SK-N-SH (cell line): Measurements from ENCODE around the gene TNS4. TPM values are rescaled to one million over a fixed set of nuclear protein-coding genes. Genes with fewer than 3 reads are reported as not detected.
A peak's percentile ranks its signal among the peaks of the same experiment; 100 is the strongest.

Experiments used
- CTCF ChIA-PET: fragments of 300-600, 350-600 bp; formaldehyde crosslinking; extraction: SDS; loops from one replicate; lab custom pipeline; 2021; lab: Yijun Ruan, JAX
- POLR2A ChIA-PET: fragments of 350-600 bp; sonication (Branson Sonifier 250); formaldehyde crosslinking; extraction: SDS; loops from one replicate; lab custom pipeline; 2020; ENCODE audit warnings: antibody characterized with exemption, inconsistent platforms; lab: Yijun Ruan, JAX
- DNase-seq: peaks from one replicate; pipeline ENCODE4 v3.0.0; 2012
- H2AFZ ChIP-seq: fragments of 200-600 bp; sonication (generic); 2 replicates; pipeline ENCODE4 v1.8.1; 2016; ENCODE audit warnings: antibody characterized with exemption, mild to moderate bottlenecking, low read depth
- H3F3A ChIP-seq: fragments of 200-600 bp; sonication (generic); replicated peaks from 2 replicates; pipeline ENCODE3; 2016; ENCODE audit warnings: antibody characterized with exemption, mild to moderate bottlenecking; ENCODE audit not compliant: insufficient read depth
- H3K27ac ChIP-seq, 2 experiments: fragments of 200-500 bp in 1 of 2; fragments of 200-600 bp in 1 of 2; sonication (Bioruptor generic) in 1 of 2; sonication (generic), shearing (Covaris generic) in 1 of 2; 2 replicates each; pipeline versions ENCODE4 v1.5.1 to v1.6.1; 2014 to 2016; ENCODE audit warnings: low read depth in 2 of 2, inconsistent platforms in 1 of 2, low read length in 1 of 2, mild to moderate bottlenecking in 1 of 2, mixed read lengths in 1 of 2
- H3K27me3 ChIP-seq: fragments of 200-600 bp; sonication (generic), shearing (Covaris generic); 2 replicates; pipeline ENCODE4 v1.6.1; 2016; ENCODE audit warnings: mixed run types; ENCODE audit not compliant: insufficient read depth
- H3K36me3 ChIP-seq, 2 experiments: fragments of 200-500 bp in 1 of 2; fragments of 200-600 bp in 1 of 2; sonication (Bioruptor generic) in 1 of 2; sonication (generic) in 1 of 2; replicated peaks in 1 of 2; 2 replicates each; pipeline versions ENCODE3 to v1.5.1; 2014 to 2016; ENCODE audit warnings: low read length in 1 of 2, mild to moderate bottlenecking in 1 of 2; ENCODE audit not compliant: insufficient read depth in 2 of 2, control insufficient read depth in 1 of 2
- H3K4me1 ChIP-seq, 2 experiments: fragments of 200-500 bp in 1 of 2; fragments of 200-600 bp in 1 of 2; sonication (Bioruptor generic) in 1 of 2; sonication (generic), shearing (Covaris generic) in 1 of 2; 2 replicates each; pipeline versions ENCODE4 v1.5.1 to v1.6.1; 2014 to 2016; ENCODE audit warnings: low read depth in 1 of 2, low read length in 1 of 2, mixed run types in 1 of 2; ENCODE audit not compliant: insufficient read depth in 2 of 2, control insufficient read depth in 1 of 2
- H3K4me2 ChIP-seq: fragments of 200-600 bp; sonication (generic), shearing (Covaris generic); 2 replicates; pipeline ENCODE4 v1.6.1; 2017; ENCODE audit warnings: mixed run types
- H3K4me3 ChIP-seq, 2 experiments: fragments of 200-500 bp in 1 of 2; fragments of 200-600 bp in 1 of 2; sonication (Bioruptor generic) in 1 of 2; sonication (generic), shearing (Covaris generic) in 1 of 2; 2 replicates each; pipeline versions ENCODE4 v1.5.1 to v1.8.1; 2014 to 2016; ENCODE audit warnings: low read depth in 2 of 2, inconsistent platforms in 1 of 2, low read length in 1 of 2, mild to moderate bottlenecking in 1 of 2, mixed read lengths in 1 of 2, moderate library complexity in 1 of 2
- H3K79me2 ChIP-seq: fragments of 200-600 bp; sonication (generic); 2 replicates; pipeline ENCODE4 v1.8.1; 2017; ENCODE audit warnings: mild to moderate bottlenecking; ENCODE audit not compliant: insufficient read depth
- H3K9ac ChIP-seq: fragments of 200-600 bp; sonication (generic); 2 replicates; pipeline ENCODE4 v1.6.1; 2017; ENCODE audit warnings: mixed run types
- H3K9me2 ChIP-seq: fragments of 200-600 bp; sonication (generic); 2 replicates; pipeline ENCODE4 v1.6.1; 2017; ENCODE audit warnings: mixed run types
- H3K9me3 ChIP-seq: fragments of 200-600 bp; sonication (generic); 2 replicates; pipeline ENCODE4 v1.6.1; 2017; ENCODE audit warnings: mixed run types, mild to moderate bottlenecking, moderate library complexity
- H4K20me1 ChIP-seq: fragments of 200-600 bp; sonication (generic); 2 replicates; pipeline ENCODE4 v1.6.1; 2017; ENCODE audit warnings: mild to moderate bottlenecking, mixed run types; ENCODE audit not compliant: insufficient read depth
- CHD2 ChIP-seq: fragments of 150-350 bp; IDR thresholded peaks from 2 replicates; pipeline ENCODE4 v1.6.1; 2018; ENCODE audit warnings: low read length; ENCODE audit not compliant: partially characterized antibody
- ELF1 ChIP-seq: IDR thresholded peaks from 2 replicates; pipeline ENCODE4 v1.4.0; 2012
- EZH2phosphoT487 ChIP-seq: fragments of 200-600 bp; sonication (generic); IDR thresholded peaks from 2 replicates; pipeline ENCODE4 v1.6.1; 2017; ENCODE audit warnings: low read depth, mixed run types, mild to moderate bottlenecking, antibody characterized with exemption, moderate library complexity, borderline replicate concordance
- FOXJ3 ChIP-seq: sonication (generic); formaldehyde crosslinking; IDR thresholded peaks from 2 replicates; pipeline ENCODE4 v1.5.1; 2020; ENCODE audit warnings: mild to moderate bottlenecking, missing genetic modification reagents
- JUND ChIP-seq: IDR thresholded peaks from 2 replicates; pipeline ENCODE4 v1.4.0; 2012
- MXI1 ChIP-seq: IDR thresholded peaks from 2 replicates; pipeline ENCODE4 v1.6.1; 2012; ENCODE audit warnings: mild to moderate bottlenecking, low read depth, low read length, improper control_type of control experiment
- NFIC ChIP-seq: IDR thresholded peaks from 2 replicates; pipeline ENCODE4 v1.4.0; 2012; ENCODE audit warnings: borderline replicate concordance
- NRF1 ChIP-seq: IDR thresholded peaks from 2 replicates; pipeline ENCODE4 v1.6.1; 2012; ENCODE audit warnings: low read depth, mild to moderate bottlenecking, low read length
- POLR2AphosphoS5 ChIP-seq: IDR thresholded peaks from 2 replicates; pipeline ENCODE4 v1.6.1; 2012; ENCODE audit warnings: low read depth, low read length
- RCOR1 ChIP-seq: fragments of 150-350 bp; IDR thresholded peaks from 2 replicates; pipeline ENCODE4 v1.6.1; 2017; ENCODE audit warnings: antibody characterized with exemption, low read length
- RFX5 ChIP-seq: IDR thresholded peaks from 2 replicates; pipeline ENCODE4 v1.6.1; 2012; ENCODE audit warnings: mild to moderate bottlenecking, improper control_type of control experiment, low read length
- SMC3 ChIP-seq: IDR thresholded peaks from 2 replicates; pipeline ENCODE4 v1.6.1; 2012; ENCODE audit warnings: low read depth, low read length, improper control_type of control experiment
- TCF12 ChIP-seq: IDR thresholded peaks from 2 replicates; pipeline ENCODE4 v1.4.0; 2012
- TEAD4 ChIP-seq: IDR thresholded peaks from 2 replicates; pipeline ENCODE4 v1.4.0; 2012; ENCODE audit warnings: mild to moderate bottlenecking, borderline replicate concordance; ENCODE audit not compliant: insufficient read depth
- USF2 ChIP-seq: fragments of 150-350 bp; IDR thresholded peaks from 2 replicates; pipeline ENCODE4 v1.6.1; 2017; ENCODE audit warnings: antibody characterized with exemption, low read length, low read depth, borderline replicate concordance
- YY1 ChIP-seq: IDR thresholded peaks from 2 replicates; pipeline ENCODE4 v1.4.0; 2012; ENCODE audit warnings: low read depth, mild to moderate bottlenecking
- WGBS: methylation state at CpG from one replicate; pipeline ENCODE4 v1.1.6; 2017; ENCODE audit warnings: low lambda C conversion rate; 5-methylcytosine and 5-hydroxymethylcytosine counted together
- polyA plus RNA-seq, 3 experiments: library from polyadenylated mRNA; depleted of rRNA; stranded (reverse); fragments of >200 nt; gene quantifications; 2 replicates each; pipeline ENCODE4 v1.2.3, GENCODE V29; 2012
- TF ChIP-seq, protein P1 (sequence below): IDR thresholded peaks from 2 replicates; pipeline ENCODE4 v1.6.1; 2012; ENCODE audit warnings: mild to moderate bottlenecking, low read depth, low read length, moderate library complexity
- TF ChIP-seq, protein P2 (sequence below): IDR thresholded peaks from 2 replicates; pipeline ENCODE4; 2012
- TF ChIP-seq, protein P3 (sequence below): IDR thresholded peaks from 2 replicates; pipeline ENCODE4 v1.4.0; 2012; ENCODE audit warnings: low read depth, borderline replicate concordance

The TNS4 gene
- polyA plus RNA-seq, 1 of the 3 experiments (the other 2 are of a cell fraction) = not detected

DNA sequence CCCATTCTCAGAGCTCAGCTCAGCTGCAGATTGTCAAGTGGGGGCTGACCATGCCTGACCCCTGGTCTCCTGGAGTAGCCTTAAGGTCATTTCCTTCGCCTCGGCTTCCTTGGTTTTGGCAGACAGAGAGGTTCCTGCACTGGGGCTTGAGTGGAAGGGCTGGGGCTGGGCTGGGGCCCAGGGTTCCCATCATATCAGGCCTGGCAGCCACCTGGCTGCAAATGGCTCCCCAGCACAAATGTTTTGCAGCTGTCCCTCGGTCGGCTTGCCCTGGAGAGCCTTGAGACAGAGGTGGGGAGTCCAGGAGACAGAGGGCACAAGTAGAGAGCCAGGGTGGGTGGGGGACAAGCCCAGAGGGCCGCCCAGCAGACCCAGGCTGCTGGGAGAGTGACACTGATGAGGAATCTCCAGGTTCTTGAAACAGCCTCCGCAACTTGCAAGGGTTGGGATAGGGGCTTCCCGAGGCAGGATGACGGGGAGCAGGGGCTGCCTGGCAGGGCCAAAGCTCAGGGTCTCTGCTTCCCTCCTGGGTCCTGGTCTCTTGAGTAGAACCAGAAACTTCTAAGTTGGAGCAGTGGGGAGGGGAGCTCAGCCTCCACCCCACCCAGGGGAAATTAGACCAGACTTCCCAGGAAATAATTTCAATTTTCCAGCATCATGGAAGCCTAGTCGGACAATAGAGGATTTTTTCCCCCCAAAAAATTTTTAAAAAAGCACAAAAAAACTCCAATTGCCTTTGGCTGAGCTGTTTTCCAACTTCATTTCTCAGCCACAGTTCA is 38.9 kb downstream of the TNS4 start:
- H3K4me2 ChIP-seq = no peak overlapping the region
- no peak overlapping the region for H2AFZ ChIP-seq
- 91% methylated on average over 1 of the region's 9 CpGs for WGBS
- ChIA-PET CTCF (interaction anchor here (0.9 to 16.9 kb wide), 10 partner anchors 8 to 108 kb away, joined by 3 to 265 read pairs (median 8); partner anchors contain the start of gene IGFBP4), POLR2A (interaction anchor here (1.6 kb wide), 2 partner anchors 19 to 77 kb away, joined by 4 to 5 read pairs; partner anchors contain the start of gene IGFBP4)
- no peak overlapping the region for H3K9ac ChIP-seq
- TF ChIP-seq JUND (no peak), NFIC (no peak), TCF12 (no peak; the same call in 1 of the 2 replicates), CHD2 (no peak), EZH2phosphoT487 (no peak), RCOR1 (no peak)
- TF ChIP-seq, protein P1, sequence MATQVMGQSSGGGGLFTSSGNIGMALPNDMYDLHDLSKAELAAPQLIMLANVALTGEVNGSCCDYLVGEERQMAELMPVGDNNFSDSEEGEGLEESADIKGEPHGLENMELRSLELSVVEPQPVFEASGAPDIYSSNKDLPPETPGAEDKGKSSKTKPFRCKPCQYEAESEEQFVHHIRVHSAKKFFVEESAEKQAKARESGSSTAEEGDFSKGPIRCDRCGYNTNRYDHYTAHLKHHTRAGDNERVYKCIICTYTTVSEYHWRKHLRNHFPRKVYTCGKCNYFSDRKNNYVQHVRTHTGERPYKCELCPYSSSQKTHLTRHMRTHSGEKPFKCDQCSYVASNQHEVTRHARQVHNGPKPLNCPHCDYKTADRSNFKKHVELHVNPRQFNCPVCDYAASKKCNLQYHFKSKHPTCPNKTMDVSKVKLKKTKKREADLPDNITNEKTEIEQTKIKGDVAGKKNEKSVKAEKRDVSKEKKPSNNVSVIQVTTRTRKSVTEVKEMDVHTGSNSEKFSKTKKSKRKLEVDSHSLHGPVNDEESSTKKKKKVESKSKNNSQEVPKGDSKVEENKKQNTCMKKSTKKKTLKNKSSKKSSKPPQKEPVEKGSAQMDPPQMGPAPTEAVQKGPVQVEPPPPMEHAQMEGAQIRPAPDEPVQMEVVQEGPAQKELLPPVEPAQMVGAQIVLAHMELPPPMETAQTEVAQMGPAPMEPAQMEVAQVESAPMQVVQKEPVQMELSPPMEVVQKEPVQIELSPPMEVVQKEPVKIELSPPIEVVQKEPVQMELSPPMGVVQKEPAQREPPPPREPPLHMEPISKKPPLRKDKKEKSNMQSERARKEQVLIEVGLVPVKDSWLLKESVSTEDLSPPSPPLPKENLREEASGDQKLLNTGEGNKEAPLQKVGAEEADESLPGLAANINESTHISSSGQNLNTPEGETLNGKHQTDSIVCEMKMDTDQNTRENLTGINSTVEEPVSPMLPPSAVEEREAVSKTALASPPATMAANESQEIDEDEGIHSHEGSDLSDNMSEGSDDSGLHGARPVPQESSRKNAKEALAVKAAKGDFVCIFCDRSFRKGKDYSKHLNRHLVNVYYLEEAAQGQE = no peak
- H3K79me2 ChIP-seq = no peaks in the 10 kb centered on the region
- DNase-seq = peak; percentile 61
- no peak overlapping the region for H3K4me3 ChIP-seq
- H3K4me1 ChIP-seq = peaks cover 28 to 59% of the 10 kb centered on the region in 2 experiments
- H3K27me3 ChIP-seq = no peaks in the 10 kb centered on the region
- no peaks in the 10 kb centered on the region for H3K9me3 ChIP-seq
- H3K36me3 ChIP-seq = no peaks in the 10 kb centered on the region
- H3F3A ChIP-seq = peaks cover 4% of the 10 kb centered on the region
- no peaks in the 10 kb centered on the region for H4K20me1 ChIP-seq
- peak overlapping the region in 1 of 2 experiments; percentile 92; a peak in 2 of 4 replicates for H3K27ac ChIP-seq
- no peaks in the 10 kb centered on the region for H3K9me2 ChIP-seq

GRCh38 chr17:40461732-40462342 is 39.6 kb downstream of the TNS4 start:
- CTCF ChIA-PET = interaction anchor here (1.1 to 16.9 kb wide), 11 partner anchors 9 to 103 kb away, joined by 3 to 265 read pairs (median 7); partner anchors contain the start of gene IGFBP4
- no peak overlapping the region for H3K4me2 ChIP-seq
- peaks cover 2 to 5% of the 10 kb centered on the region in 2 experiments for H3K36me3 ChIP-seq
- H3F3A ChIP-seq = peaks cover 4% of the 10 kb centered on the region
- H4K20me1 ChIP-seq = no peaks in the 10 kb centered on the region
- H3K9me2 ChIP-seq = no peaks in the 10 kb centered on the region
- TF ChIP-seq USF2 (no peak), MXI1 (no peak), ELF1 (no peak), TEAD4 (no peak), FOXJ3 (CRISPR knock-in tag) (no peak), TCF12 (peak; percentile 87), POLR2AphosphoS5 (no peak; the same call in 1 of the 2 replicates), RCOR1 (peak; percentile 48; the same call in 1 of the 2 replicates), RFX5 (no peak), NRF1 (no peak), NFIC (no peak), YY1 (no peak), SMC3 (no peak; the same call in 1 of the 2 replicates)
- TF ChIP-seq, protein P2, sequence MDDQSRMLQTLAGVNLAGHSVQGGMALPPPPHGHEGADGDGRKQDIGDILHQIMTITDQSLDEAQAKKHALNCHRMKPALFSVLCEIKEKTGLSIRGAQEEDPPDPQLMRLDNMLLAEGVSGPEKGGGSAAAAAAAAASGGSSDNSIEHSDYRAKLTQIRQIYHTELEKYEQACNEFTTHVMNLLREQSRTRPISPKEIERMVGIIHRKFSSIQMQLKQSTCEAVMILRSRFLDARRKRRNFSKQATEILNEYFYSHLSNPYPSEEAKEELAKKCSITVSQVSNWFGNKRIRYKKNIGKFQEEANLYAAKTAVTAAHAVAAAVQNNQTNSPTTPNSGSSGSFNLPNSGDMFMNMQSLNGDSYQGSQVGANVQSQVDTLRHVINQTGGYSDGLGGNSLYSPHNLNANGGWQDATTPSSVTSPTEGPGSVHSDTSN = 0 out of 2 replicates have a peak, but pooled peaks have one; percentile 17
- TF ChIP-seq, protein P3, sequence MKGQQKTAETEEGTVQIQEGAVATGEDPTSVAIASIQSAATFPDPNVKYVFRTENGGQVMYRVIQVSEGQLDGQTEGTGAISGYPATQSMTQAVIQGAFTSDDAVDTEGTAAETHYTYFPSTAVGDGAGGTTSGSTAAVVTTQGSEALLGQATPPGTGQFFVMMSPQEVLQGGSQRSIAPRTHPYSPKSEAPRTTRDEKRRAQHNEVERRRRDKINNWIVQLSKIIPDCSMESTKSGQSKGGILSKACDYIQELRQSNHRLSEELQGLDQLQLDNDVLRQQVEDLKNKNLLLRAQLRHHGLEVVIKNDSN = no peak
- POLR2A ChIA-PET = interaction anchor here (0.6 to 2.8 kb wide), 4 partner anchors 10 to 87 kb away, joined by 3 to 15 read pairs (median 4); partner anchors contain the start of gene IGFBP4
- H3K9me3 ChIP-seq = no peaks in the 10 kb centered on the region
- H3K4me3 ChIP-seq = no peak overlapping the region
- H2AFZ ChIP-seq = no peak overlapping the region
- no peaks in the 10 kb centered on the region for H3K79me2 ChIP-seq
- no peak overlapping the region for H3K9ac ChIP-seq
- peak; percentile 74 for DNase-seq
- 68% methylated on average over 7 of the region's 12 CpGs for WGBS
- H3K27me3 ChIP-seq = no peaks in the 10 kb centered on the region
- peak overlapping the region in 1 of 2 experiments; percentile 92; a peak in 2 of 4 replicates for H3K27ac ChIP-seq
- peaks cover 30 to 66% of the 10 kb centered on the region in 2 experiments for H3K4me1 ChIP-seq
